Neural progenitor cell (in vitro differentiated cells): Measurements from ENCODE around the gene CADM1.

ENCODE experiments used
- EZH2 ChIP-seq: fragments of 200-600 bp; sonication (generic); IDR thresholded peaks from 2 replicates; pipeline ENCODE4 v1.6.1; 2017; ENCODE audit warnings: antibody characterized with exemption, mild to moderate bottlenecking, moderate library complexity
- TF ChIP-seq, protein P1 (sequence below): fragments of 200-600 bp; sonication (generic); IDR thresholded peaks from 2 replicates; pipeline ENCODE4 v1.5.1; 2017; ENCODE audit warnings: antibody characterized with exemption, mild to moderate bottlenecking

DNA sequence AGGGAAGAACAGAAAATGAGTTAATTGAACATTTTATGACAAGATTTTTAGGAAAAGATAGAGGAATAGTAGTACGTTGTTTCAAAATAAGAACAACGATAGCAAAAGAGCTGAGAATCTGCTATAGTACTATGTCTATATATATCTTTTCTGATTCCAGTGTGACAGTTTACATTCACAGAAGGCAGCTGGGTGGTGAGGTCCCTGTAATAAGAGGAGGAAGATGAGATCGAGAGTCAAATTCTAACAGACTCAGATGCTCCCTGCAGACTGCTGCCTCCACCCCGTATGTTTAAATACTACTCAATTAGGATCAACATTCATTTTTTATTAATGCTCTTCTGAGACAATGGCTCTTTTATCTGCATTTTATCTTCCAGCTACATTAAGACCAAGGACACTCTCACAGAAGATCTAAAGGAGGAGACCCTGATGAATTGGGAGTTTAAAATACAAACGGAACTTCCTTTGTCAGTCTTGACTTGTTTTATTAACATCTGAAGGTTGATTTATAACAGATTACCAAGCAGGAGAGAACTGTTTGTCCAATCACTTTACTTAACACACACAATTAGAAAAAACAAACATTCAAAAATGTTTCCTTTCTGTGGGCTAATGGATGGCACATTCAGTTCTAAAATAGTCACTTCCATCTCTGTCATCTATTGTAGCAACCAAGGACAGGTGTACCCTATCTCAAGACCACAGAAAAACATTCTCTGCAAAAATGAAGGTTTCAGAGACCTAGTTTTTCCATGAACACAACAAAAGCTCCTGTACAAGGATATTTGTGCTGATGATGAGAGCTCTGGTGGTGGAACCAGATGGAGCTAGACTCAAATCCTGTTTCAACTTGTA, 240.2 kb downstream of the CADM1 start:
- no peak for TF ChIP-seq EZH2
- TF ChIP-seq, protein P1, sequence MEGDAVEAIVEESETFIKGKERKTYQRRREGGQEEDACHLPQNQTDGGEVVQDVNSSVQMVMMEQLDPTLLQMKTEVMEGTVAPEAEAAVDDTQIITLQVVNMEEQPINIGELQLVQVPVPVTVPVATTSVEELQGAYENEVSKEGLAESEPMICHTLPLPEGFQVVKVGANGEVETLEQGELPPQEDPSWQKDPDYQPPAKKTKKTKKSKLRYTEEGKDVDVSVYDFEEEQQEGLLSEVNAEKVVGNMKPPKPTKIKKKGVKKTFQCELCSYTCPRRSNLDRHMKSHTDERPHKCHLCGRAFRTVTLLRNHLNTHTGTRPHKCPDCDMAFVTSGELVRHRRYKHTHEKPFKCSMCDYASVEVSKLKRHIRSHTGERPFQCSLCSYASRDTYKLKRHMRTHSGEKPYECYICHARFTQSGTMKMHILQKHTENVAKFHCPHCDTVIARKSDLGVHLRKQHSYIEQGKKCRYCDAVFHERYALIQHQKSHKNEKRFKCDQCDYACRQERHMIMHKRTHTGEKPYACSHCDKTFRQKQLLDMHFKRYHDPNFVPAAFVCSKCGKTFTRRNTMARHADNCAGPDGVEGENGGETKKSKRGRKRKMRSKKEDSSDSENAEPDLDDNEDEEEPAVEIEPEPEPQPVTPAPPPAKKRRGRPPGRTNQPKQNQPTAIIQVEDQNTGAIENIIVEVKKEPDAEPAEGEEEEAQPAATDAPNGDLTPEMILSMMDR: no peak
